Esophagus squamous epithelium (tissue), 4 donors: ENCODE measurements around the gene SLC12A8.

Experiments
- POLR2A ChIP-seq, 4 donors: fragments of 450-650 bp; IDR thresholded peaks; one replicate each; pipeline ENCODE4 v1.6.1; 2017; ENCODE audit warnings: antibody characterized with exemption in 4 of 4, mild to moderate bottlenecking in 4 of 4, moderate library complexity in 3 of 4
- TF ChIP-seq, protein P1 (sequence below), 6 experiments: fragments of 450-650 bp in 4 of 6; fragments of 200-600 bp in 2 of 6; sonication (generic) in 2 of 6; IDR thresholded peaks; one replicate each; pipeline ENCODE4 v1.5.1; 2016 to 2019; ENCODE audit warnings: antibody characterized with exemption in 6 of 6, mild to moderate bottlenecking in 4 of 6, moderate library complexity in 4 of 6

GRCh38 chr3:125120379-125121122 lies 92.0 kb downstream of the SLC12A8 start:
- TF ChIP-seq, protein P1, sequence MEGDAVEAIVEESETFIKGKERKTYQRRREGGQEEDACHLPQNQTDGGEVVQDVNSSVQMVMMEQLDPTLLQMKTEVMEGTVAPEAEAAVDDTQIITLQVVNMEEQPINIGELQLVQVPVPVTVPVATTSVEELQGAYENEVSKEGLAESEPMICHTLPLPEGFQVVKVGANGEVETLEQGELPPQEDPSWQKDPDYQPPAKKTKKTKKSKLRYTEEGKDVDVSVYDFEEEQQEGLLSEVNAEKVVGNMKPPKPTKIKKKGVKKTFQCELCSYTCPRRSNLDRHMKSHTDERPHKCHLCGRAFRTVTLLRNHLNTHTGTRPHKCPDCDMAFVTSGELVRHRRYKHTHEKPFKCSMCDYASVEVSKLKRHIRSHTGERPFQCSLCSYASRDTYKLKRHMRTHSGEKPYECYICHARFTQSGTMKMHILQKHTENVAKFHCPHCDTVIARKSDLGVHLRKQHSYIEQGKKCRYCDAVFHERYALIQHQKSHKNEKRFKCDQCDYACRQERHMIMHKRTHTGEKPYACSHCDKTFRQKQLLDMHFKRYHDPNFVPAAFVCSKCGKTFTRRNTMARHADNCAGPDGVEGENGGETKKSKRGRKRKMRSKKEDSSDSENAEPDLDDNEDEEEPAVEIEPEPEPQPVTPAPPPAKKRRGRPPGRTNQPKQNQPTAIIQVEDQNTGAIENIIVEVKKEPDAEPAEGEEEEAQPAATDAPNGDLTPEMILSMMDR (IDR thresholded peaks at IDR 0.05), result no peak
- TF ChIP-seq POLR2A (IDR thresholded peaks at IDR 0.05), result no peak
